Tibial artery (tissue), 4 donors: ENCODE data around the gene RPH3AL.

Experiments used
- DNase-seq, 2 donors: peaks; one replicate each; pipeline ENCODE4 v3.0.0-alpha.2; 2019
- H3K27ac ChIP-seq, 2 donors: fragments of 200-600 bp; sonication (generic) in 1 of 2; 1 replicate in 1 of 2; 2 replicates in 1 of 2; pipeline ENCODE4 v1.5.1; 2018 to 2019; ENCODE audit warnings: mild to moderate bottlenecking in 1 of 2
- H3K27me3 ChIP-seq, 2 donors: fragments of 200-600 bp; sonication (generic) in 1 of 2; one replicate each; pipeline versions ENCODE4 v1.5.1 to v1.6.0; 2016 to 2019
- H3K36me3 ChIP-seq, 3 donors: fragments of 200-600 bp; sonication (generic) in 2 of 3; one replicate each; pipeline ENCODE4 v1.5.1; 2016 to 2019; ENCODE audit warnings: mild to moderate bottlenecking in 2 of 3
- H3K4me1 ChIP-seq, 4 donors: fragments of 200-600 bp; sonication (generic) in 2 of 4; 1 replicate in 3 of 4; 2 replicates in 1 of 4; pipeline ENCODE4 v1.5.1; 2016 to 2019
- H3K4me3 ChIP-seq, 2 donors: fragments of 200-600 bp; sonication (generic) in 1 of 2; 1 replicate in 1 of 2; 2 replicates in 1 of 2; pipeline ENCODE4 v1.5.1; 2018 to 2019; ENCODE audit warnings: mild to moderate bottlenecking in 2 of 2
- H3K9me3 ChIP-seq, 3 donors: fragments of 200-600 bp; sonication (generic) in 1 of 3; one replicate each; pipeline ENCODE4 v1.5.1; 2016 to 2019
- CTCF ChIP-seq, 2 experiments: fragments of 200-600 bp in 1 of 2; fragments of 450-650 bp in 1 of 2; IDR thresholded peaks; one replicate each; pipeline ENCODE4 v1.5.1; 2017 to 2019; ENCODE audit warnings: antibody characterized with exemption in 2 of 2, mild to moderate bottlenecking in 1 of 2, moderate library complexity in 1 of 2
- intact Hi-C: fragments of 100-400 bp; cut with DNase I; formaldehyde crosslinking; loops from one replicate; pipeline ENCODE4 v1.15.0; 2023; ENCODE audit warnings: low total_unique reads

Gene RPH3AL

GRCh38 chr17:297758-298157 lies 54.8 kb downstream of the RPH3AL start:
- Histone ChIP-seq H3K27me3 (peaks cover 0 to 62% of the 10 kb centered on the region in 2 donors), H3K4me1 (no peaks in the 10 kb centered on the region), H3K36me3 (no peaks in the 10 kb centered on the region), H3K27ac (no peak overlapping the region), H3K9me3 (no peaks in the 10 kb centered on the region), H3K4me3 (no peak overlapping the region)
- peak in 1 of 2 donors; percentile 9 for DNase-seq
- intact Hi-C loops = no loop called here
- TF ChIP-seq CTCF (IDR thresholded peaks at IDR 0.05) = no peak

DNA sequence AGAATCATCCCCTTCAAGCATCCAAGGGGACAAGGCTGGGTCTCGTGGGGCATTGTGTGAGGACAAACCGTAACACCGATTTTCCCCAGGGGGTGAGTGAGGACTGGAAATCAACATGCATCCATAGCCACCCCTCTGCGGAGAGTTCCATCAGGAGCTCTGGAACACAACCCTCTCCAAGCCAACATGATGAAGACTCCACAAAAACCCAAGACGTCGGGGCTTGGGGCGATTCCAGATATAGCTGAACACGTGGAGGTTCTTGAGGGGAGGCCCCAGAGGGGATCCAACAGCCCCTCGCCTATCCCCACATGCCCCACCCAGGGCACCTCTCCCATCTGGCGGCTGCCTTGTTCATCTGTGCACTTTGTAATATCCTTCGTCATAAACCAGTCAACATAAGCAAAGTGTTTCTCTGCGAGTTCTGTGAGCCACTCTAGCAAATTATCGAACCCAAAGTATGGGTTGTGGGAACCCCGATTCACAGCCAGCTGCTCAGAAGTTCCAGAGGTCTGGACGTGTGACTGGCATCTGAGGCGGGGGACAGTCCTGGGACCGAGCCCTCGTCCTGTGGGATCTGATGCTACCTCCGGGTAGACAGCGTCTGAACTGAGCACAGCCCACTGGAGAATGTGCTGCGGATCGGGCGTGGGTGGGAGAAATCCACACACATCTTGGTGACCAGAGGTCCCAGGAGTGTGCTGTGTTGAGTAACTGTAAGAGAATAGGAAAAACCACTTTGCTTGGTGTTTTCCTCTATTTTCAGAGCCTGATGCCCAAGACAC lies 55.5 kb downstream of the RPH3AL start:
- H3K4me1 ChIP-seq = no peaks in the 10 kb centered on the region
- TF ChIP-seq CTCF (IDR thresholded peaks at IDR 0.05) = no peak
- H3K27me3 ChIP-seq = peaks cover 0 to 62% of the 10 kb centered on the region in 2 donors
- intact Hi-C loops = no loop called here
- no peaks in the 10 kb centered on the region for H3K36me3 ChIP-seq
- H3K4me3 ChIP-seq = no peak overlapping the region
- H3K27ac ChIP-seq = no peak overlapping the region
- H3K9me3 ChIP-seq = no peaks in the 10 kb centered on the region
- DNase-seq = peak in 1 of 2 donors; percentile 18

DNA sequence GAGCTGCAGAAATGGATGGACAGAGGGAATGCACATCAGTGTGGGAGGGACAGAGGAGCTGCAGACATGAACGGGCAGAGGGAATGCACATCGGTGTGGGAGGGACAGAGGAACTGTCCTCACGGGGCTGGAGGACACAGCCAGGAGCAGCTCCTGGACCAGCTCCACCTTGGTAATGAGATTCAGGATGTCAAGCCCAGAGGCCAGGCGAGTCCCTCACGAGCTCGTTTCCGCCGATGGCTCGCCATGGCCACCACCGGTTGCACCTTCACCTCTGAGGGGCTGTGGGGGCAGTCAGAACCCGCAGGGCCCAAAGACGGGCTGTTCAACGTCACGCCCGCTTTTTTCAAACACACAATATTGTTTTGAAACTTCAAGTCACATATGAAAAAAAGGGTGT lies 56.2 kb downstream of the RPH3AL start:
- Histone ChIP-seq H3K36me3 (no peaks in the 10 kb centered on the region), H3K4me3 (no peak overlapping the region), H3K27ac (no peak overlapping the region), H3K9me3 (no peaks in the 10 kb centered on the region), H3K27me3 (peaks cover 0 to 57% of the 10 kb centered on the region in 2 donors), H3K4me1 (no peaks in the 10 kb centered on the region)
- peak; percentile 3 to 23 for DNase-seq
- intact Hi-C loops = no loop called here
- no peak for TF ChIP-seq CTCF (IDR thresholded peaks at IDR 0.05)

DNA sequence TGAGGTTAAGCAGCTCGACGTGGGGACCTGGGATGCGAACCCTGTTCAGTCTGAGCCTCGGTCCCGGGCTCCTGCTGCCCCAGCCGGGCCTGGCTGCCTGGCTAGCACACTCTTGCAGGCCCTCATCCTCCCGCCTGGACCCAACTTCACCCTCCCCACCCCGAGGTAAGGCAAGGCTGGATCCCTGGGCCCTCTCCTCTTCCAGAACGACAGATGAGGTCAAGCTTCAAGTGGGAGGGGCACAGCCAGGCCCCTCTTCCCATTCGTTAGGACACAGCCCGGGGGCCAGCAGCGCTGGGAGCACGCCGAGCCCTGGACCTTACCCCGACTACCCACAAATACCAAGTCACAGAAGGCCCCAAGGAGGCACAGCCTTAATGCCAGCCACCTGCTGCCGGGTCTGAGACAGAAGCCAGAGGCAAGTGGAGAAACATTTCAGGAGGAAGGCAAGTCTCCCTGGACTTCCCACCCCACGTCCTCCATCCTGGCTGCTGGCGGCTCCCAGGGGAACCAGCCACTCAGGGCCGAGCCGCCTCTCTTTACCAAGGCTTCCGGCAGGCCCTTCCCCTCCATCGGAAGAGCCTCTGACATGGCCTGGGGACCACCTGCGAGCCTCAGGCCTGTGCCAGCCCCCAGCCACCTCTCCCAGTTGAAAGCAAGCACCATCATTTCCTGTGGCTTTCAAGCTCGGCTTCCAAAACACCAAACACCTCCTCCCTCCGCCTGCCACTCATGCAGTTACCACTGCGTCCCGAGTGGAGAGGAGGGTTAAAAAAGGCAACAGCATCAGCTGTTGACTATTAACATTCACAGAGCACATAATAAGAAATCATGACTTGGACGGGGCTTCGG lies 59.9 kb downstream of the RPH3AL start:
- Histone ChIP-seq H3K9me3 (no peaks in the 10 kb centered on the region), H3K36me3 (no peaks in the 10 kb centered on the region), H3K4me1 (no peaks in the 10 kb centered on the region), H3K27me3 (peaks cover 0 to 53% of the 10 kb centered on the region in 2 donors), H3K4me3 (no peak overlapping the region), H3K27ac (no peak overlapping the region)
- peak; percentile 14 to 41 for DNase-seq
- TF ChIP-seq CTCF (IDR thresholded peaks at IDR 0.05) = no peak
- intact Hi-C loops = no loop called here

DNA sequence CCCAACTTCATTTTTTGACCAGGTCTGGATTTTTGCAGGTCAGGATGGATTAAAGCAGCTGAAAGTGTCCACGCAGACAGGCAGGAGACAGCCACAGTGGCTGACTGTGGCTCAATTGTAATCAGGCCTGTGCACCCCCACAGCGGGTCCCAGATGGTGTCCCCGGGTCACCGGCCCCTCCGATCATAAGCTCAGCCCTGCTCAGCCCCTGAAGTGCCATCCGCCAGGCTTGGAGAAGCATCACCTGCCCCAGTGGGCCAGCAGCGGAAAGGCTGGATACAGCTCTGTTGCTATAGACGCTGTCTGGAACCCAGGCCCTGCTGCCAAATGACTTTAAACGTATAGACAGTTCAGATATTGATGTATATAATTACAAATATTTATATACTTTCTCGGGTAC lies 60.6 kb downstream of the RPH3AL start:
- no peak for TF ChIP-seq CTCF (IDR thresholded peaks at IDR 0.05)
- intact Hi-C loops = no loop called here
- DNase-seq = peak; percentile 11 to 37

More for the DNA sequence above, 60.6 kb downstream of the RPH3AL start:
- Histone ChIP-seq H3K27ac (no peak overlapping the region), H3K27me3 (peaks cover 0 to 46% of the 10 kb centered on the region in 2 donors), H3K9me3 (no peaks in the 10 kb centered on the region), H3K4me1 (no peaks in the 10 kb centered on the region), H3K36me3 (no peaks in the 10 kb centered on the region), H3K4me3 (no peak overlapping the region)
